NCI-H187 (cell line): ENCODE data around the gene ADIPOR2.
"Not testable (repeated sequence)": the region's sequence is repeated elsewhere in the genome, so short reads cannot be mapped to it uniquely, and the experiment has no call there.

Experiments used
- DNase-seq, 2 experiments: peaks; one replicate each; lab custom pipeline; 2025; lab: John Stamatoyannopoulos, UW

Gene ADIPOR2

GRCh38 chr12:1703771-1704722, 13.2 kb downstream of the ADIPOR2 start:
- no peak for DNase-seq

GRCh38 chr12:1705774-1706631, 15.1 kb downstream of the ADIPOR2 start:
- DNase-seq, result no peak

- no peak for DNase-seq
Observed at GRCh38 chr12:1706632-1706980, 15.7 kb downstream of the ADIPOR2 start.

GRCh38 chr12:1707051-1707450, 16.2 kb downstream of the ADIPOR2 start:
- DNase-seq, result no peak

- DNase-seq, result not testable (repeated sequence)
Observed at GRCh38 chr12:1709968-1710367, 19.1 kb downstream of the ADIPOR2 start.

GRCh38 chr12:1710870-1711269, 20.0 kb downstream of the ADIPOR2 start:
- DNase-seq, result not testable (repeated sequence)

GRCh38 chr12:1711536-1712211, 20.8 kb downstream of the ADIPOR2 start:
- peak in 1 of 2 experiments; percentile 16 for DNase-seq

GRCh38 chr12:1712305-1712704, 21.4 kb downstream of the ADIPOR2 start:
- DNase-seq, result not testable (repeated sequence)

GRCh38 chr12:1712852-1713251, 22.0 kb downstream of the ADIPOR2 start:
- not testable (repeated sequence) for DNase-seq

GRCh38 chr12:1713783-1714348, 23.0 kb downstream of the ADIPOR2 start:
- not testable (repeated sequence) for DNase-seq

GRCh38 chr12:1715459-1715858, 24.6 kb downstream of the ADIPOR2 start:
- not testable (repeated sequence) for DNase-seq

GRCh38 chr12:1716215-1716862, 25.5 kb downstream of the ADIPOR2 start:
- DNase-seq, result no peak

GRCh38 chr12:1716911-1717310, 26.0 kb downstream of the ADIPOR2 start:
- no peak for DNase-seq

- DNase-seq, result no peak
Observed at GRCh38 chr12:1719139-1719538, 28.3 kb downstream of the ADIPOR2 start.

GRCh38 chr12:1720494-1720893, 29.6 kb downstream of the ADIPOR2 start:
- DNase-seq, result no peak

- no peak for DNase-seq
Observed at GRCh38 chr12:1723721-1724120, 32.9 kb downstream of the ADIPOR2 start.

GRCh38 chr12:1724250-1724649, 33.4 kb downstream of the ADIPOR2 start:
- no peak for DNase-seq

- no peak for DNase-seq
Observed at GRCh38 chr12:1726753-1727152, 35.9 kb downstream of the ADIPOR2 start.

GRCh38 chr12:1728824-1729223, 38.0 kb downstream of the ADIPOR2 start:
- DNase-seq, result no peak

- DNase-seq, result no peak
Observed at GRCh38 chr12:1731019-1731687, 40.3 kb downstream of the ADIPOR2 start.

GRCh38 chr12:1731688-1732078, 40.8 kb downstream of the ADIPOR2 start:
- DNase-seq, result not testable (repeated sequence)
